HG02678 (cell line): ENCODE measurements around the gene MYBPHL.

Experiments used
- ATAC-seq: cut with Tn5 transposase; IDR thresholded peaks from one replicate; pipeline ENCODE4 v1.9.1; 2021; ENCODE audit warnings: mild to moderate bottlenecking, moderate library complexity; ENCODE audit not compliant: unreplicated experiment

The MYBPHL gene, protein sequence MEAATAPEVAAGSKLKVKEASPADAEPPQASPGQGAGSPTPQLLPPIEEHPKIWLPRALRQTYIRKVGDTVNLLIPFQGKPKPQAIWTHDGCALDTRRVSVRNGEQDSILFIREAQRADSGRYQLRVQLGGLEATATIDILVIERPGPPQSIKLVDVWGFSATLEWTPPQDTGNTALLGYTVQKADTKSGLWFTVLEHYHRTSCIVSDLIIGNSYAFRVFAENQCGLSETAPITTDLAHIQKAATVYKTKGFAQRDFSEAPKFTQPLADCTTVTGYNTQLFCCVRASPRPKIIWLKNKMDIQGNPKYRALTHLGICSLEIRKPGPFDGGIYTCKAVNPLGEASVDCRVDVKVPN

GRCh38 chr1:109306832-109307273 is at the start of gene MYBPHL:
Gene MYBPHL (minus strand): TSS chr1:109307011. CDS start chr1:109306991, 20 bp downstream.
- no peak for ATAC-seq

- no peak for ATAC-seq
Measured at GRCh38 chr1:109356505-109356904, 49.7 kb upstream of the MYBPHL start.

DNA sequence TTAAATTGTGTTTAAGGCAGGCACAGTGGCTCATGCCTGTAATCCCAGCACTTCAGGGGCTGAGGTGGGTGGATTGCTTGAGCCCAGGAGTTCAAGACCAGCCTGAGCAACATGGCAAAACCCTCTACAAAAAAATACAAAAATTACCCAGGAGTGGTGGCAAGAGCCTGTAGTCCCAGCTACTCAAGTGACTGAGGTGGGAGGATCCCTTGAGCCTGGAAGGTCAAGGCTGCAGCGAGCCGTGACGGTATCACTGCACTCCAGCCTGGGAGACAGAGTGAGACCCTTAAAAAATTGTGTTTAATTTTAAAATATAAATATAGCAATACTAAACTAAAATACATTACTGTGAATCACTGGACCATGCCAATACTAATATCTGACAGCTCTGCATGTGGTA is 48.1 kb upstream of the MYBPHL start:
- no peak for ATAC-seq

GRCh38 chr1:109351457-109351856 is 44.6 kb upstream of the MYBPHL start:
- no peak for ATAC-seq

GRCh38 chr1:109350655-109351054 is 43.8 kb upstream of the MYBPHL start:
- no peak for ATAC-seq

- no peak for ATAC-seq
Measured at GRCh38 chr1:109350182-109350581, 43.4 kb upstream of the MYBPHL start.

GRCh38 chr1:109347511-109347910 is 40.7 kb upstream of the MYBPHL start:
- ATAC-seq: no peak

GRCh38 chr1:109341944-109342930 is 35.4 kb upstream of the MYBPHL start:
- ATAC-seq: no peak

DNA sequence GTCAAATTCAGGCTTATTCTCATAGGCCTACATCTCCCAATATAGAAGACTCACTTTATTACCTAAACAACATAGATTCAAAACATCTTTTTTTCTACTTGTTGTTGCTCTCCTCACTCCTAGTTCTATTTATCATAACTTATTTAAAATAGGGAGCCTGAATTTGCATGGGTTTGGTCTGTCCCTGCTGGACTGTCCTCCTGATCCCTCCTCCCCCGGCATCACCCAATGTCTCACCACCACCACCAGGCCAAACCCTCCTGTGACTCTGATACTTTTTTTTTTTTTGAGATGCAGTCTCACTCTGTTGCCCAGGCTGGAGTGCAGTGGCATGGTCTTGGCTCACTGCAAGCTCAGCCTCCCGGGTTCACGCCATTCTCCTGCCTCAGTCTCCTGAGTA is 31.8 kb upstream of the MYBPHL start:
- ATAC-seq: no peak

- ATAC-seq: no peak
Measured at GRCh38 chr1:109338091-109338490, 31.3 kb upstream of the MYBPHL start.

- no peak for ATAC-seq
Measured at GRCh38 chr1:109335091-109335490, 28.3 kb upstream of the MYBPHL start.

GRCh38 chr1:109331113-109331512 is 24.3 kb upstream of the MYBPHL start:
- no peak for ATAC-seq

DNA sequence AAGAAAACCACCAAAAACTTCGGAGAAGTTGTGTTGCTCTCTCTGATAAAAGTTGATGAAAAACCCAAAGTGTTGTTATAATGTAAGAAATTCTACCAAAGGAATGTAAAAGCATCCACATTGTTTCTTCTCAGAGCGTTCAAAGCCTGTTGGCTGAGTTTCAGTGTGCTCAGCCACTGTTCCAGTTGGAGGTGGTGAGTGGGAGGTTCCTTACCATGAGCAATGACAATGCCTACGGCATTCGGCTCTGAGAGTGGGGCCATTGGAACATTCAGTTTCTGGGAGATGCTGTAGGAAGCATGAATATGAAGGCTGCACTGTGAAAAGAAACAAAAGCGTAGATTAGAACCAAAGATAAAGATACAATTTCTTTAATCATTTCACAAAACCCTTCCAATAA is 20.5 kb upstream of the MYBPHL start:
- no peak for ATAC-seq

- ATAC-seq: no peak
Measured at GRCh38 chr1:109322974-109323373, 16.2 kb upstream of the MYBPHL start.

- no peak for ATAC-seq
Measured at GRCh38 chr1:109319114-109319513, 12.3 kb upstream of the MYBPHL start.

GRCh38 chr1:109316506-109316905 is 9.7 kb upstream of the MYBPHL start:
- no peak for ATAC-seq

GRCh38 chr1:109315288-109315687 is 8.5 kb upstream of the MYBPHL start:
- no peak for ATAC-seq

DNA sequence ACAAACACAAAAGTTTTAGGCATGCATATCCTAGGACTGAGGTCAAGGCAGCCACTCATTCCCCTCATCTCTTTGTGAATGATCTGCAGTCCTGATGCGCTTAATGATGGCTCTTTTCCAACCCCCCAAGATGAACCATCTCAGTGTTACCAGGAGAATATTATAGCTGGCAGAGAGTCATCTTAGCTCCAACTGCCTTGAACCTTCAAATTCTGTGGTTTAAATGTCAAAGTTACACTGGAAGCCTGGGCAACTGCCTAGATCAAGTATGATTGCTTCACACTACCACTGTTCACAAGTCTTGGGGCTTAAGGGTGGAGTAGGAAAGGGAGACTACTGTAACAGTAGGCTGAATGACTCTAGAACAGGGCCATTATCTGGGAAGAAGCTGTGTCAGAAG is 8.0 kb upstream of the MYBPHL start:
- no peak for ATAC-seq

GRCh38 chr1:109312978-109313775 is 6.4 kb upstream of the MYBPHL start:
- ATAC-seq: no peak

DNA sequence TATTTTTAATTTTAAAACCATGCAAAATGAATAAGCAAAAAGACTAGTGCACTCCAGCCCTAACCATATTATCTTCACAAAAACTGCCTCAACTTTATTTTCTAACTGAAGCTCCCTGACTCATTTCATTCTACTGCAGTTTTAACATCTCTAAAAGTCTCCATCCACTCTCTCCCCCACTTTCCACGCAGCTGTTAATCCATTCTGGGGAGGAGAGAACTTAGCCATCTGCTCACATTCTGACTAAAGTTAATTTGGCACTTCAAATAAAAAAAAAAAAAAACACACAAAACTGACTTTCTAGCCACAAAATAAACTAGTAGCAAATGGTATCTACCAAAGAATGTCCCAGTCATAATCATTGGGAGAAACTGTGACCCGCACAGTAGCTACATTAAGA is 5.4 kb upstream of the MYBPHL start:
- ATAC-seq: no peak

DNA sequence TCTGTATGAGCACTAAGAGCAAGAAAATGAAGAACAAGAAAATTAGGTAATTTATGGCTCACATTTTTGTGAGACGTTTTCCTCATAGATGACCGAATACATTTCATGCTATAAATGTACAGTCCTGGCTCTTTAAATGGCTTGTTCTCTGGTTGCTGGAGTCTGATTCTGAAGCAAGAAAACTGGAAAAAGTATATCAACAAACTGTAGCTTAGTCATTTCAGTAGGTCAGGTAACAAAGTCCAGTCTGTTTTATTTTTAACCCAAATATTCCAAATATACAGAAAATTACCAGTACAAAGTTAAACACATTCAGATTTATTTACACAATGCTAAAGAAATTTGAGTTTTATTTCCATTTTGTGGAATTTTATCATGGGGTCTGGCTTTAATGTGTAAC is 2.5 kb upstream of the MYBPHL start:
- no peak for ATAC-seq
